ENCODE results near the gene EDC4. TPM values are rescaled to one million over a fixed set of nuclear protein-coding genes. Genes with fewer than 3 reads are reported as not detected.

The EDC4 gene
- total and polyA plus RNA-seq, 9 of the 15 experiments (the other 6 are each of a cell fraction or from before 2014, with no cell fraction given) = 1.1 to 131 (median 74.0) TPM

DNA sequence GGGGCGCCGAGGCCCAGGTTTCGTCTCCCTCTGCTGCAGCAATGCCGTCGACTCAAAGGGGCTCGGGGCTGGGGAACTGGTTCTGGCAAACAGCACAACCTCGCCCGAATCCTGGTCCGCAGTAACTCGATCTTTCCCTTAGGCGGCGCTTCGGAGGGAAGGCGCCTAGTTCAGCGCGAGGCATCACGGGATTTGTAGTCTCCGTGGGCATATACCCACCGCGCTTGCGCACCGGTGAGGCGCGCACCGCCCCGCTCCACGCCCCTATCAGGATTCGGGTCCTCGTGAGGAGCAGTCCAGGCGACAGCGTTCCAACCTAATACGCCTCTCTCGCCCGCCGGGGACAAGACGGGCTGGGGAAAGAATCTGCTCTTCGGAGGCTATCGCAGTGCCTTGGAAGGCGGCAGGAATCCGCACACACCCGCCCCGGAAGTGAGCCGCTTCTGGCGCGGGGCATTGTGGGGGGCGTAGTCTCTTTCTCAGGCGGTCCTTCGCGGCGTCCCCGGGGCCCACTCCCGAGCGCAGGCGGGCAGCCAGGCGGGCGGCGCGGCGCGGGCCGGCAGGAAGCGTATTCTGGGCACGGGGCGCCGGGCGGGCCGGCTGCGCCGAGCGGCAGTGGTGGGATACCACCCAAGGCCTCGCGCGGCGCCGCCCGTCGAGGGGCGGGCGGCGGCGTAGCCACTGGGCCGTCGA lies 30.9 kb upstream of the EDC4 start, which contains the start of gene THAP11 (continued):
- TF ChIP-seq MYBL2 (IDR thresholded peaks at IDR 0.05; ENCODE audit: low read depth) = no peak
- TF ChIP-seq MYBL2 (CRISPR knock-in tag; IDR thresholded peaks at IDR 0.05; ENCODE audit: borderline replicate concordance) = no peak
- no peak for TF ChIP-seq ZNF79 (CRISPR knock-in tag; IDR thresholded peaks at IDR 0.05; ENCODE audit: low read depth)
- TF ChIP-seq FOXM1 (IDR thresholded peaks at IDR 0.05; ENCODE audit: low read depth) = no peak
- TF ChIP-seq FOXM1 (CRISPR knock-in tag; IDR thresholded peaks at IDR 0.05; ENCODE audit: low read depth) = no peak; the same call in 1 of the 2 replicates
- no peak for TF ChIP-seq CAMTA2 (CRISPR knock-in tag; conservative IDR thresholded peaks at IDR 0.05)
- peak; percentile 12; the same call in 1 of the 2 replicates for TF ChIP-seq ZKSCAN1 (IDR thresholded peaks at IDR 0.05; ENCODE audit: low read depth, low read length)
- TF ChIP-seq, protein P1, sequence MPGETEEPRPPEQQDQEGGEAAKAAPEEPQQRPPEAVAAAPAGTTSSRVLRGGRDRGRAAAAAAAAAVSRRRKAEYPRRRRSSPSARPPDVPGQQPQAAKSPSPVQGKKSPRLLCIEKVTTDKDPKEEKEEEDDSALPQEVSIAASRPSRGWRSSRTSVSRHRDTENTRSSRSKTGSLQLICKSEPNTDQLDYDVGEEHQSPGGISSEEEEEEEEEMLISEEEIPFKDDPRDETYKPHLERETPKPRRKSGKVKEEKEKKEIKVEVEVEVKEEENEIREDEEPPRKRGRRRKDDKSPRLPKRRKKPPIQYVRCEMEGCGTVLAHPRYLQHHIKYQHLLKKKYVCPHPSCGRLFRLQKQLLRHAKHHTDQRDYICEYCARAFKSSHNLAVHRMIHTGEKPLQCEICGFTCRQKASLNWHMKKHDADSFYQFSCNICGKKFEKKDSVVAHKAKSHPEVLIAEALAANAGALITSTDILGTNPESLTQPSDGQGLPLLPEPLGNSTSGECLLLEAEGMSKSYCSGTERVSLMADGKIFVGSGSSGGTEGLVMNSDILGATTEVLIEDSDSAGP (CRISPR knock-in tag; IDR thresholded peaks at IDR 0.05) = no peak; the same call in 1 of the 2 replicates
- no peak for TF ChIP-seq PHTF2 (CRISPR knock-in tag; IDR thresholded peaks at IDR 0.05)
- TF ChIP-seq MEIS2 (IDR thresholded peaks at IDR 0.05; ENCODE audit: partially characterized antibody) = peak; percentile 85
- TF ChIP-seq FOXJ3 (CRISPR knock-in tag; IDR thresholded peaks at IDR 0.05) = no peak
- peak; percentile 97 for TF ChIP-seq GABPB1 (CRISPR knock-in tag; IDR thresholded peaks at IDR 0.05)
- TF ChIP-seq SNRNP70 (optimal IDR thresholded peaks at IDR 0.05; ENCODE audit: low read depth, low read length) = no peak
- TF ChIP-seq, protein P2, sequence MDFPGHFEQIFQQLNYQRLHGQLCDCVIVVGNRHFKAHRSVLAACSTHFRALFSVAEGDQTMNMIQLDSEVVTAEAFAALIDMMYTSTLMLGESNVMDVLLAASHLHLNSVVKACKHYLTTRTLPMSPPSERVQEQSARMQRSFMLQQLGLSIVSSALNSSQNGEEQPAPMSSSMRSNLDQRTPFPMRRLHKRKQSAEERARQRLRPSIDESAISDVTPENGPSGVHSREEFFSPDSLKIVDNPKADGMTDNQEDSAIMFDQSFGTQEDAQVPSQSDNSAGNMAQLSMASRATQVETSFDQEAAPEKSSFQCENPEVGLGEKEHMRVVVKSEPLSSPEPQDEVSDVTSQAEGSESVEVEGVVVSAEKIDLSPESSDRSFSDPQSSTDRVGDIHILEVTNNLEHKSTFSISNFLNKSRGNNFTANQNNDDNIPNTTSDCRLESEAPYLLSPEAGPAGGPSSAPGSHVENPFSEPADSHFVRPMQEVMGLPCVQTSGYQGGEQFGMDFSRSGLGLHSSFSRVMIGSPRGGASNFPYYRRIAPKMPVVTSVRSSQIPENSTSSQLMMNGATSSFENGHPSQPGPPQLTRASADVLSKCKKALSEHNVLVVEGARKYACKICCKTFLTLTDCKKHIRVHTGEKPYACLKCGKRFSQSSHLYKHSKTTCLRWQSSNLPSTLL (IDR thresholded peaks at IDR 0.05) = no peak
- TF ChIP-seq PHF21A (IDR thresholded peaks at IDR 0.05; ENCODE audit: borderline replicate concordance, low read depth) = no peak
- no peak for TF ChIP-seq PTBP1 (IDR thresholded peaks at IDR 0.05; ENCODE audit: low read depth, low read length)
- peak in 1 of 2 experiments; percentile 86; a peak in 2 of 4 replicates for TF ChIP-seq SRF (CRISPR knock-in tag; IDR thresholded peaks at IDR 0.05)
- no peak for TF ChIP-seq DACH1 (IDR thresholded peaks at IDR 0.05; ENCODE audit: partially characterized antibody)
- no peak for TF ChIP-seq TAF7 (tag; IDR thresholded peaks at IDR 0.05)
- no peak for TF ChIP-seq ZBTB8A (IDR thresholded peaks at IDR 0.05; ENCODE audit: partially characterized antibody)
- TF ChIP-seq ZNF282 (CRISPR knock-in tag; IDR thresholded peaks at IDR 0.05) = no peak
- TF ChIP-seq ZNF232 (CRISPR knock-in tag; IDR thresholded peaks at IDR 0.05) = no peak
- no peak for TF ChIP-seq YBX1 (IDR thresholded peaks at IDR 0.05)
